GM23338 (cell line): ENCODE data around the gene RNF217. TPM values are rescaled to one million over a fixed set of nuclear protein-coding genes. Genes with fewer than 3 reads are reported as not detected.

Experiments used
- ATAC-seq: fragments of 200-7000 bp; cut with Tn5 transposase; 3 replicates; pipeline ENCODE4 v1.9.1; 2020
- DNase-seq: peaks from one replicate; pipeline ENCODE4 v3.0.0-alpha.2; 2015; ENCODE audit warnings: low spot score
- H2AFZ ChIP-seq: fragments of 200-600 bp; sonication (generic); 2 replicates; pipeline ENCODE4 v1.8.0; 2016; ENCODE audit warnings: antibody characterized with exemption, mild to moderate bottlenecking, moderate library complexity
- H3F3A ChIP-seq: fragments of 200-600 bp; sonication (generic); replicated peaks from 2 replicates; pipeline ENCODE4 v1.8.0; 2017; ENCODE audit warnings: antibody characterized with exemption, mixed run types, low read depth
- H3K27ac ChIP-seq: fragments of 200-600 bp; sonication (generic); 2 replicates; pipeline ENCODE4 v1.6.1; 2016; ENCODE audit warnings: low read depth
- H3K27me3 ChIP-seq: fragments of 200-600 bp; sonication (generic); 2 replicates; pipeline ENCODE4 v1.8.0; 2016; ENCODE audit warnings: mild to moderate bottlenecking, mixed run types, moderate library complexity; ENCODE audit not compliant: insufficient read depth
- H3K36me3 ChIP-seq: fragments of 200-600 bp; sonication (generic); 2 replicates; pipeline ENCODE4 v1.8.0; 2016; ENCODE audit warnings: mild to moderate bottlenecking; ENCODE audit not compliant: insufficient read depth
- H3K4me1 ChIP-seq: fragments of 200-600 bp; sonication (generic); 2 replicates; pipeline ENCODE4 v1.8.0; 2016; ENCODE audit warnings: mild to moderate bottlenecking, moderate library complexity; ENCODE audit not compliant: insufficient read depth
- H3K4me2 ChIP-seq: fragments of 200-600 bp; sonication (generic); 2 replicates; pipeline ENCODE4 v1.7.1; 2017; ENCODE audit warnings: mixed run types
- H3K4me3 ChIP-seq: fragments of 200-600 bp; sonication (generic); 2 replicates; pipeline ENCODE4 v1.6.1; 2016; ENCODE audit warnings: mixed run types
- H3K79me2 ChIP-seq: fragments of 200-600 bp; sonication (generic); replicated peaks from 2 replicates; pipeline ENCODE4 v1.8.0; 2017; ENCODE audit warnings: mild to moderate bottlenecking; ENCODE audit not compliant: insufficient read depth
- H3K9me2 ChIP-seq: fragments of 200-600 bp; sonication (generic); 2 replicates; pipeline ENCODE4 v1.8.0; 2017; ENCODE audit not compliant: insufficient read depth
- H4K20me1 ChIP-seq: fragments of 200-600 bp; sonication (generic); replicated peaks from 2 replicates; pipeline ENCODE4 v1.8.0; 2017; ENCODE audit warnings: mild to moderate bottlenecking; ENCODE audit not compliant: insufficient read depth
- H3K27ac Mint-ChIP-seq: 2 replicates; pipeline ENCODE4 v1.8.0; 2020; ENCODE audit warnings: inconsistent platforms, mild to moderate bottlenecking, moderate library complexity, mixed read lengths
- H3K27me3 Mint-ChIP-seq: 3 replicates; pipeline ENCODE4 v1.8.0; 2022; ENCODE audit warnings: low read depth, mild to moderate bottlenecking, moderate library complexity, mixed read lengths, inconsistent platforms; ENCODE audit not compliant: insufficient read depth, poor library complexity
- H3K36me3 Mint-ChIP-seq: 3 replicates; pipeline ENCODE4 v1.8.0; 2021; ENCODE audit warnings: low read depth, mild to moderate bottlenecking, inconsistent platforms, moderate library complexity, mixed read lengths
- H3K4me1 Mint-ChIP-seq: 3 replicates; pipeline ENCODE4 v1.8.0; 2020; ENCODE audit warnings: mild to moderate bottlenecking, inconsistent platforms, mixed read lengths
- H3K4me3 Mint-ChIP-seq: 3 replicates; pipeline ENCODE4 v1.8.0; 2021; ENCODE audit warnings: moderate library complexity, mild to moderate bottlenecking, inconsistent platforms, mixed read lengths
- H3K9me3 Mint-ChIP-seq: 3 replicates; pipeline ENCODE4 v1.8.0; 2020; ENCODE audit warnings: moderate library complexity, mild to moderate bottlenecking, inconsistent platforms, mixed read lengths
- CREB1 ChIP-seq: fragments of 250-450 bp; sonication (Bioruptor Pico); IDR thresholded peaks from 2 replicates; pipeline ENCODE4 v1.5.0; 2020; ENCODE audit warnings: low read depth, mild to moderate bottlenecking, moderate library complexity
- CTCF ChIP-seq, 2 experiments: fragments of 200-600 bp in 1 of 2; sonication (generic) in 1 of 2; conservative IDR thresholded peaks; 2 replicates each; pipeline versions ENCODE4 v1.5.1 to v1.6.1; 2016 to 2017; ENCODE audit warnings: antibody characterized with exemption in 2 of 2, low read depth in 2 of 2, mild to moderate bottlenecking in 2 of 2, moderate library complexity in 1 of 2
- ETS1 ChIP-seq: IDR thresholded peaks from 2 replicates; pipeline ENCODE4 v1.6.1; 2016; ENCODE audit warnings: antibody characterized with exemption
- EZH2 ChIP-seq: fragments of 200-600 bp; sonication (generic); IDR thresholded peaks from one replicate; pipeline ENCODE4 v1.8.0; 2017; ENCODE audit warnings: antibody characterized with exemption, mild to moderate bottlenecking, low read depth; ENCODE audit not compliant: unreplicated experiment
- EZH2phosphoT487 ChIP-seq: fragments of 200-600 bp; sonication (generic); IDR thresholded peaks from one replicate; pipeline ENCODE4 v1.8.1; 2018; ENCODE audit warnings: antibody characterized with exemption; ENCODE audit not compliant: unreplicated experiment
- JUNB ChIP-seq: IDR thresholded peaks from one replicate; pipeline ENCODE4 v1.6.1; 2016; ENCODE audit warnings: antibody characterized with exemption; ENCODE audit not compliant: unreplicated experiment
- NANOG ChIP-seq: IDR thresholded peaks from 2 replicates; pipeline ENCODE4 v1.6.1; 2016; ENCODE audit warnings: antibody characterized with exemption, borderline replicate concordance
- POLR2AphosphoS5 ChIP-seq: IDR thresholded peaks from 2 replicates; pipeline ENCODE4 v1.6.1; 2016; ENCODE audit warnings: antibody characterized with exemption, low read depth
- REST ChIP-seq: IDR thresholded peaks from one replicate; pipeline ENCODE4 v1.6.1; 2018; ENCODE audit warnings: antibody characterized with exemption; ENCODE audit not compliant: unreplicated experiment
- STAT1 ChIP-seq: IDR thresholded peaks from one replicate; pipeline ENCODE4 v1.6.1; 2016; ENCODE audit warnings: antibody characterized with exemption; ENCODE audit not compliant: unreplicated experiment
- ZNF114 ChIP-seq: fragments of 250-450 bp; sonication (Bioruptor Pico); IDR thresholded peaks from 2 replicates; pipeline ENCODE4 v1.5.0; 2020; ENCODE audit warnings: mild to moderate bottlenecking, moderate library complexity
- ZNF331 ChIP-seq: fragments of 250-450 bp; sonication (Bioruptor Pico); IDR thresholded peaks from 2 replicates; pipeline ENCODE4 v1.5.0; 2020; ENCODE audit warnings: low read depth, mild to moderate bottlenecking, moderate library complexity
- ZNF462 ChIP-seq: fragments of 250-450 bp; sonication (Bioruptor Pico); IDR thresholded peaks from 2 replicates; pipeline ENCODE4 v1.5.0; 2020; ENCODE audit warnings: mild to moderate bottlenecking, moderate library complexity
- polyA plus RNA-seq: library from polyadenylated mRNA; unstranded; fragments of >200 nt; fragmentation: Nextera tagmentation; extraction: Ambion mirVana; gene quantifications from 2 replicates; pipeline ENCODE4 v1.2.1, GENCODE V29; 2016
- total RNA-seq: library from RNA; depleted of rRNA; stranded (reverse); fragments of >200 nt; shearing (Covaris generic); gene quantifications from 2 replicates; pipeline ENCODE4 v1.2.3, GENCODE V29; 2014

The RNF217 gene
- total and polyA plus RNA-seq, 2 experiments from 2014 or later: 1.7 to 6.2 TPM

- Mint-ChIP-seq H3K4me3 (no peak overlapping the region), H3K27me3 (peaks cover 7% of the 10 kb centered on the region), H3K9me3 (no peaks in the 10 kb centered on the region), H3K4me1 (peaks cover 8% of the 10 kb centered on the region; the same call in 2 of the 3 replicates), H3K27ac (no peak overlapping the region), H3K36me3 (no peaks in the 10 kb centered on the region; the same call in 2 of the 3 replicates)
- no peaks in the 10 kb centered on the region for H3K4me1 ChIP-seq
- no peaks in the 10 kb centered on the region for H3K9me2 ChIP-seq
- TF ChIP-seq JUNB (no peak), EZH2 (no peak), POLR2AphosphoS5 (no peak), STAT1 (no peak), ZNF114 (CRISPR knock-in tag) (no peak), CREB1 (no peak), NANOG (no peak), REST (no peak), CTCF (conservative IDR thresholded peaks at IDR 0.05; ENCODE audit: low read depth in 2 of 2) (no peak), ZNF462 (no peak), ZNF331 (CRISPR knock-in tag) (no peak), ETS1 (no peak), EZH2phosphoT487 (no peak)
- DNase-seq (no peak), ATAC-seq (no peak)
- peaks cover 16% of the 10 kb centered on the region for H3K27me3 ChIP-seq
- no peaks in the 10 kb centered on the region for H3K79me2 ChIP-seq
- no peak overlapping the region for H3K27ac ChIP-seq
- no peaks in the 10 kb centered on the region for H4K20me1 ChIP-seq
- H3F3A ChIP-seq: no peaks in the 10 kb centered on the region
- no peak overlapping the region for H2AFZ ChIP-seq
- H3K4me3 ChIP-seq: no peak overlapping the region
- H3K36me3 ChIP-seq: no peaks in the 10 kb centered on the region
- no peak overlapping the region for H3K4me2 ChIP-seq
These were observed 4.1 kb upstream of the RNF217 start for GRCh38 chr6:124958149-124958548.
